Skeletal muscle tissue (tissue), 4 donors: ENCODE measurements around the gene MEGF9. TPM values are rescaled to one million over a fixed set of nuclear protein-coding genes. Genes with fewer than 3 reads are reported as not detected.

Experiments used
- H3K27ac ChIP-seq: one replicate; pipeline ENCODE4 v1.7.0; 2013; ENCODE audit warnings: mild to moderate bottlenecking, low read depth, low read length, inconsistent platforms
- H3K27me3 ChIP-seq, 3 donors: one replicate each; pipeline ENCODE4 v1.7.0; 2013; ENCODE audit warnings: low read length in 3 of 3; ENCODE audit not compliant: control insufficient read depth in 3 of 3, insufficient read depth in 3 of 3
- H3K36me3 ChIP-seq, 3 donors: one replicate each; pipeline ENCODE4 v1.7.0; 2013; ENCODE audit warnings: low read length in 3 of 3; ENCODE audit not compliant: control insufficient read depth in 3 of 3, insufficient read depth in 3 of 3
- H3K4me1 ChIP-seq, 3 donors: one replicate each; pipeline ENCODE4 v1.7.0; 2013; ENCODE audit warnings: low read length in 3 of 3, mild to moderate bottlenecking in 3 of 3; ENCODE audit not compliant: control insufficient read depth in 3 of 3, insufficient read depth in 3 of 3
- H3K4me3 ChIP-seq, 3 donors: one replicate each; pipeline ENCODE4 v1.7.0; 2013; ENCODE audit warnings: low read length in 3 of 3
- H3K9ac ChIP-seq, 3 donors: one replicate each; pipeline ENCODE4 v1.7.0; 2013; ENCODE audit warnings: low read length in 3 of 3, mild to moderate bottlenecking in 3 of 3, moderate library complexity in 2 of 3, low read depth in 1 of 3
- H3K9me3 ChIP-seq, 3 donors: one replicate each; pipeline ENCODE4 v1.7.0; 2013; ENCODE audit warnings: low read length in 3 of 3; ENCODE audit not compliant: control insufficient read depth in 3 of 3
- total RNA-seq: library from RNA; depleted of rRNA; stranded (reverse); fragments of >200 nt; gene quantifications from one replicate; pipeline ENCODE4 v1.2.3, GENCODE V29; 2014
- donor health status: Osteomylitis.

MEGF9 gene
- total RNA-seq, 1 donor from 2014 or later = 6.8 TPM

- H3K27ac ChIP-seq = no peak overlapping the region
- H3K4me1 ChIP-seq = no peaks in the 10 kb centered on the region
- no peaks in the 10 kb centered on the region for H3K36me3 ChIP-seq
- H3K4me3 ChIP-seq = no peak overlapping the region
- no peaks in the 10 kb centered on the region for H3K27me3 ChIP-seq
- H3K9ac ChIP-seq = no peak overlapping the region
- H3K9me3 ChIP-seq = no peaks in the 10 kb centered on the region
Observed at GRCh38 chr9:120592210-120592609, 122.1 kb downstream of the MEGF9 start.

- H3K4me1 ChIP-seq = peaks cover 0 to 7% (median 0%) of the 10 kb centered on the region in 3 donors
- no peak overlapping the region for H3K27ac ChIP-seq
- no peak overlapping the region for H3K4me3 ChIP-seq
- no peak overlapping the region for H3K9ac ChIP-seq
- H3K9me3 ChIP-seq = no peaks in the 10 kb centered on the region
- H3K27me3 ChIP-seq = no peaks in the 10 kb centered on the region
- H3K36me3 ChIP-seq = no peaks in the 10 kb centered on the region
Observed at GRCh38 chr9:120587328-120587727, 126.9 kb downstream of the MEGF9 start.

GRCh38 chr9:120583958-120584369, 130.3 kb downstream of the MEGF9 start:
- Histone ChIP-seq H3K4me1 (peaks cover 7 to 18% (median 8%) of the 10 kb centered on the region in 3 donors), H3K4me3 (no peak overlapping the region), H3K27me3 (no peaks in the 10 kb centered on the region), H3K9me3 (no peaks in the 10 kb centered on the region), H3K36me3 (no peaks in the 10 kb centered on the region), H3K9ac (no peak overlapping the region), H3K27ac (peak overlapping the region; percentile 74)

- H3K9me3 ChIP-seq = no peaks in the 10 kb centered on the region
- H3K36me3 ChIP-seq = no peaks in the 10 kb centered on the region
- H3K4me3 ChIP-seq = peak within 1 kb of the TSS; percentile 86 to 96 (median 93)
- no peaks in the 10 kb centered on the region for H3K27me3 ChIP-seq
- H3K27ac ChIP-seq = peak within 1 kb of the TSS; percentile 79
- peaks cover 11 to 24% (median 15%) of the 10 kb centered on the region in 3 donors for H3K4me1 ChIP-seq
- H3K9ac ChIP-seq = peak within 1 kb of the TSS; percentile 94 to 95 (median 94)
Observed at GRCh38 chr9:120580051-120580896, 134.0 kb downstream of the MEGF9 start, which contains the start of gene CDK5RAP2. Gene CDK5RAP2 (minus strand): TSS chr9:120580167. CDS start chr9:120579978, 189 bp downstream.

- Histone ChIP-seq H3K27me3 (no peaks in the 10 kb centered on the region), H3K9ac (peak overlapping the region; percentile 94 to 95 (median 94)), H3K36me3 (no peaks in the 10 kb centered on the region), H3K27ac (peak overlapping the region; percentile 79), H3K9me3 (no peaks in the 10 kb centered on the region), H3K4me1 (peaks cover 11 to 24% (median 15%) of the 10 kb centered on the region in 3 donors), H3K4me3 (peak overlapping the region; percentile 86 to 96 (median 93))
Observed at GRCh38 chr9:120579139-120580050, 134.9 kb downstream of the MEGF9 start.

GRCh38 chr9:120574473-120574872, 139.8 kb downstream of the MEGF9 start:
- no peak overlapping the region for H3K4me3 ChIP-seq
- peaks cover 7 to 13% (median 10%) of the 10 kb centered on the region in 3 donors for H3K36me3 ChIP-seq
- H3K4me1 ChIP-seq = peaks cover 32 to 49% (median 32%) of the 10 kb centered on the region in 3 donors
- no peaks in the 10 kb centered on the region for H3K9me3 ChIP-seq
- H3K27me3 ChIP-seq = no peaks in the 10 kb centered on the region
- H3K27ac ChIP-seq = no peak overlapping the region
- H3K9ac ChIP-seq = no peak overlapping the region

GRCh38 chr9:120572472-120572871, 141.8 kb downstream of the MEGF9 start:
- Histone ChIP-seq H3K9me3 (no peaks in the 10 kb centered on the region), H3K27me3 (no peaks in the 10 kb centered on the region), H3K9ac (peak overlapping the region in 1 of 3 donors; percentile 0), H3K4me1 (peaks cover 21 to 37% (median 23%) of the 10 kb centered on the region in 3 donors), H3K36me3 (peaks cover 15 to 31% (median 24%) of the 10 kb centered on the region in 3 donors), H3K4me3 (no peak overlapping the region), H3K27ac (peak overlapping the region; percentile 72)

GRCh38 chr9:120571443-120572257, 142.6 kb downstream of the MEGF9 start:
- peak overlapping the region; percentile 72 for H3K27ac ChIP-seq
- no peaks in the 10 kb centered on the region for H3K9me3 ChIP-seq
- H3K4me3 ChIP-seq = no peak overlapping the region
- H3K9ac ChIP-seq = peak overlapping the region; percentile 34 to 65 (median 51)
- peaks cover 21 to 37% (median 23%) of the 10 kb centered on the region in 3 donors for H3K4me1 ChIP-seq
- H3K27me3 ChIP-seq = no peaks in the 10 kb centered on the region
- H3K36me3 ChIP-seq = peaks cover 15 to 37% (median 26%) of the 10 kb centered on the region in 3 donors

- H3K4me1 ChIP-seq = peaks cover 21 to 37% (median 23%) of the 10 kb centered on the region in 3 donors
- H3K36me3 ChIP-seq = peaks cover 17 to 46% (median 36%) of the 10 kb centered on the region in 3 donors
- no peak overlapping the region for H3K27ac ChIP-seq
- H3K9ac ChIP-seq = no peak overlapping the region
- no peaks in the 10 kb centered on the region for H3K27me3 ChIP-seq
- H3K4me3 ChIP-seq = no peak overlapping the region
- no peaks in the 10 kb centered on the region for H3K9me3 ChIP-seq
Observed at GRCh38 chr9:120570296-120570695, 144.0 kb downstream of the MEGF9 start.
